ENCODE data around the gene TCF7L2.

Gene TCF7L2

DNA sequence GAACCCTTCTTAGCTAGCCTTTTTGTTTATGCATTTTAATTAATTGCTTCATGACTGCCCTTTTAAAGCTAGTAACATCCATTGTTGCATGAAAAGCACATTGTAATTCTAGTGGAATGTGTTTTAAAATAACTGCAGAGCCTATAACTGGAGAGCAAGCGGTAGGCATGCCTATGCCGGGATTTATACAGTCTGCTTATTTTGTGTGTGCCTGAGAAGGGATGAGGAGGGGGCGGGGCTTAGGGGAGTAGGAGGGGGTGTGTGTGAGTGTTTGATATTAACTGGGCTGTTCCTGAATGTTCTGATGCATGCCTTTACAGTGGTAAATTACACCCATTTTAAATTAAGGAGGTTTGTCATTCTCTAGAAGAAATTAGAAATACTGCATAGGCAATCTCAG, 208.1 kb downstream of the TCF7L2 start:
- no peak for DNase-seq

DNA sequence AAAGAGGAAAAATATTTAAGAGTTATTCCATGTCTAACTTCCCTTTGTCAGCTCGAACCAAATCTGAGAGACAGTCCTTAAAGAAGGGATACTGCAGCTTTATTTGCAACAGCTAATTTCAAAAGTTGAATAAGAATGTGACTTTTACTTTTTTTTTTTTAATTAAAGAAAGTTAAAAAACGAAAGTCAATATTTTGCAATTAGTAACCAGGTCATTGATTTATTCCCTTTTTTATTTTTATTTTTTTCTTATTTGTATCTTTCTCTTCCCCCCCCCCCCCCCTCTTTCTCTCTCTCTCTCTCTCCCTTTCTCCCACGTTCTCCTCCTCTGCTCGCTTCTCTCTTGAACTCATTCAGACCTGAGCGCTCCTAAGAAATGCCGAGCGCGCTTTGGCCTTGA, 209.5 kb downstream of the TCF7L2 start:
- no peak for DNase-seq

DNA sequence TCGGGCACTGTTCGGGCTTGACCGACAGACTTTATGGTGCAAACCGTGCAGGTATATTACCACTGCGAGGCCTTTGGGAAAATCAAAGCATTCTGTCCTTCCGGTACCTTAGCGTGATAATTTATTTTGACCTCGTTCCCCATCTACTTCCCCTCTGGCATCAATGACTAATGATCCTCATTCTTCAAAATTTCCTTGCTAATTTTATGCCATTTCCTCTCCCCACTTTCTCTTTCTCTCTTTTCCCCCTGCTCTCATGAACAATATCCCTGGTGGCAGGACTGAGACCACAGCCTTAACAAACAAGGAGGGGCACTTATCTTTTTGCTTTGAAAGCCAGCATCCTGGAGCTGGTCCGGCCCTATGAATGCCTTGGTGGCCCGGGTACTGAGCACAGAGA, 210.6 kb downstream of the TCF7L2 start:
- DNase-seq = no peak

DNA sequence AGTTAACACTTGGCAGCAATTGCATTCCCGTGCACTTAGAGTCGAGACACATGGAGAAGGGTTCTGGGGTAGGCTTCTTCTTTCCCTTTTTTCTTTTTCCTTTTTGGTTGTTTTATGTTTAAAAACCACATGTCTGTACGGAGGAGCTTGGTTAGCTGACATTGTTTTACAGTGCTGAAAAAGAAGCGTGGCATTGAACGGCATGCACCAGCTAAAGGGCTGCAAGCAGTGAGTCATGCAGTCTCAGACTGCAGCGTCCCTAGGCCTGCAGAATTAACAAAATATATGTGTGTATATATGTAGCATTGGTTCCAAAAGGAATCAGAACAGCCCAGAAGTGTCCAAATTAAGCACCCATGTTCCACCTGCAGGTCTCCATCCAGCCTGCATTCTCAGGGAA, 211.0 kb downstream of the TCF7L2 start:
- DNase-seq = no peak

DNA sequence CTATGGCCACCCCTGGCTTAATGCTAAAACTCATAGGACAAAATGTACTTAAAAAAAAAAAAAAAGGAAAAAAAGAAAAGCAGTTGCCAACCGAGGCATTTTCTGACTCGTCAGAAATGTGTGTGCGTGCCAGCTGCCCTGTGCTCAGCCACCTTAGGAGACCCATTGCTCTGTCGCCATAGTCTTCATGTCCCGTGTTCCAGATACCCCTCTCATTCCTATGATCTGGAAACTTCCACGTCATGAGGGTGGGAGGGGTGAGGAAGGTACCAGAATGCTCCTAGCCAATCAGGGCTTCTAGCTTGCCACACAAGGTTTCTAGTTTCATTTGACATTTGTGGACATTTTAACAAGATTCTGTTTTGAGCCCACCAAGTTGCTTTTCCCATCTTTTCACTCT, 212.9 kb downstream of the TCF7L2 start:
- DNase-seq = no peak

DNA sequence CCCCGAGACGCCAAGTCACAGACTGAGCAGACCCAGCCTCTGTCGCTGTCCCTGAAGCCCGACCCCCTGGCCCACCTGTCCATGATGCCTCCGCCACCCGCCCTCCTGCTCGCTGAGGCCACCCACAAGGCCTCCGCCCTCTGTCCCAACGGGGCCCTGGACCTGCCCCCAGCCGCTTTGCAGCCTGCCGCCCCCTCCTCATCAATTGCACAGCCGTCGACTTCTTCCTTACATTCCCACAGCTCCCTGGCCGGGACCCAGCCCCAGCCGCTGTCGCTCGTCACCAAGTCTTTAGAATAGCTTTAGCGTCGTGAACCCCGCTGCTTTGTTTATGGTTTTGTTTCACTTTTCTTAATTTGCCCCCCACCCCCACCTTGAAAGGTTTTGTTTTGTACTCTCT, 215.6 kb downstream of the TCF7L2 start:
- DNase-seq = no peak

DNA sequence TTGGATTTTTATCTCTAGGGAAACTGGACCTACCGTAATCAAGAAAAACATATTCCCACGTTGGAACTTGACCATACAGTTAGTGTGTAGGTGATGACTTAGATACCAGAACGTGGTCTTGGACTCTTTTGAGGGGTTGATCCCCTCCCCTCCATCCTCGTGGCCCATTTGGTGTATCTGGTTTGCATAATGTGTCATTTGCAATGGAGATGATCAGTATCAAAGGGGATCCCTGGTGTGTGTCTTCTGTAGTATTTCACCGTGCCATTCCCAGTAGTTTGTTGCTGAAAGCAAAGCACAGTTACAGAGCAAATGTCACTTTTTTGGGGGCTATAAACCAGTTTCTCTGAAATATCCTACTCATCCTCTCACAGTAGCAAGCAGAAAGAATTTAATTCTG, 217.7 kb downstream of the TCF7L2 start:
- DNase-seq = no peak

DNA sequence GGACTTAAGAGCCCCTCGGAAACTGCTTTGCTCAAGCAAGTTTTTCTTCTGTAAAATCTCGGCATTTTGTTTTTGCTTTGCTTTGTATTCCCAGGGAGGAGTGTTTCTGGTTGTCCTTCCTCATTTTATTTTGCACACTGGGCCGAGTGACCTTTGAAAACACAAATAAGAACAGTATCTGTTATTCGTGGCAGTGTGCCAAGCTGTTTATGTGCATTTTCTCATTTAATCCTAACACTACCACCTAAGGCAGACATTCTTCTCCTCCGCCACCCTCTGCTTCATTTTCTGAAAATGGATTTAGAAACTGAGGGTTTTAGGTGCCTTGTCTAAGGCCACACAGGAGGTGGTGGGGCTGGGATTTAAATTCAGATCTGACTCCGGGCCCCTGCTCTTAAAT, 218.5 kb downstream of the TCF7L2 start:
- DNase-seq = no peak

DNA sequence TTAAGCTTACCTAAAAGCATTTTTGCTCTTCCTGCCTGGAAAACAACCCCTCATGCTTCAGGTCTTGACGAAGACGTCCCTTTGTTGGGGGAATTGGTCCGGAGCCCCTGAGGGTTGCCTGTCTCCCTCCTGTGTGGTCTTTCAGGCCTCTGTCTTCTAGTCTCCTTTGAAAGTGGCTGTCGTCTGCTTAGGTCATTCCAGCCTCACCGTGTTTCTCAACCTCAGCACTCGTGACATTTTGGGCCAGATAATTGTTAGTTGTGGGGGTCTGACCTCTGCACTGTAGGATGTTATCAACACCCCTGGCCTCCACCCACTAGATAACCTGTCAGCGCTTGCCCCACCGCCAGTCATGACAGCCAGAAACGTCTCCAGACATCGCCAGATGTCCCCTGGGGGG, 219.1 kb downstream of the TCF7L2 start:
- no peak for DNase-seq

DNA sequence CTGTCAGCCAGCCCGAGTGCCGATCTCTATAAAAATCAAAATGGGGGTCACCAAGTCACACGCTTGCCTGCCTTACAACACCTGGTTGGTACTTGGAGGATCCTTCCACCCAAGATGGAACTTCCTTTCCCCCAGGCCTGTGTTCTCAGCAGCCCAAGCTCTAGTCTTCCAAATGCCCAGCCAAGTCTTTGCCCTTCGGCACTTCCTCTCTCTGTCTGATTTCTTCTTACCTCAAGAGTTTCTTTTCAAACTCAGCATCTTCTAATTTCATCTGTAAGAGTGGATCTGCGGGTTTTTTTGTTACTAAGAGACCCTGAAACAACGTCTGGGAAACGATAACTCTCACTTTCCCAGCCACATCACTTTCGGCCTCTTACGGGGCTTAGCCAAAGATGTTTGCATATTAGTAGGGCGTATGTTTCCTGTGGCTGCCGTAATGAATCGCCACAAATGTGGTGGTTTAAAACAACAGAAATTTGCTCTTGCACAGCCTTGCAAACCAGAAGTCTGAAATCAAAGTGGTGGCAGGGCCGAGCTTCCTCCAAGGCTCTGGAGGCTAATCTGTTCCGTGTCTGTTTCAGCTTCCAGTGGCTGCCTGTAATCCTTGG, 219.9 kb downstream of the TCF7L2 start:
- no peak for DNase-seq

DNA sequence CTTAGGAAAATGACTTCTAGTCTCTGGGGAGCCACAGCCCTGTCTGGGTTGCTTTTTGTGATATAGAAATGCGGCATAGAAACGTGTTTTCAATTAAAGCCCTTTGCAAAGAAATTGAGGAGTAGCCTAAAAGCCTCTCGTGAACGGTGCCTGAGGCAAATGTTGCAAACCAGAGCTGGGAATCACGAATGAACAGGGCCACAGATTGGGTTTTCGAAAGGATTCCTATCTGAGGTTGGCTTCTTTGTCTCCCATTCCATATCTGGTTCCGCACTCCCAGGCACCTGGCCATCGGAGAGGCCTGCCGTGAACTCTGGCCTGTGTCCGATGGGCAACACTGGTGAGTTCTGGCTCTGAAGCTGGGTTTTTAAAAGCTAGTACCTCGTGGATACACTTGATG, 221.6 kb downstream of the TCF7L2 start:
- no peak for DNase-seq

DNA sequence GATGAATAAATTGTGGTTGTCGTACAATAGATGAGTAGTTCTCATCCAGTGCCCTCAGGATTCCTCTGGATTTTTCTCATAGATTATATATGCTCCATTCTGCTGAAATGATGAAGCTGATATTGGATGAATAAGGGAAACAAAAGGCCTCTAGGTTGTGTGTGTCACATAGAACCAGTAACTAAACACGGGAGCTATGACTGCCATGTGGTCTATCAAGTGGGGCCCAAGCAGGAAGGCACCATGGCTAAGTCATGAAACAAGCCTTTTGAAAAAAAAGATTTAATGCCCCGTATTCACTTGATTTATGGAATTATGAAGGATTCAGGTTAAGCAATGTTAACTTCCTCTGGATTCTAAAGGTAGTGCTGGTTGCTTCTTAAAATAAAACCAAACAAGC, 225.1 kb downstream of the TCF7L2 start:
- DNase-seq = no peak

DNA sequence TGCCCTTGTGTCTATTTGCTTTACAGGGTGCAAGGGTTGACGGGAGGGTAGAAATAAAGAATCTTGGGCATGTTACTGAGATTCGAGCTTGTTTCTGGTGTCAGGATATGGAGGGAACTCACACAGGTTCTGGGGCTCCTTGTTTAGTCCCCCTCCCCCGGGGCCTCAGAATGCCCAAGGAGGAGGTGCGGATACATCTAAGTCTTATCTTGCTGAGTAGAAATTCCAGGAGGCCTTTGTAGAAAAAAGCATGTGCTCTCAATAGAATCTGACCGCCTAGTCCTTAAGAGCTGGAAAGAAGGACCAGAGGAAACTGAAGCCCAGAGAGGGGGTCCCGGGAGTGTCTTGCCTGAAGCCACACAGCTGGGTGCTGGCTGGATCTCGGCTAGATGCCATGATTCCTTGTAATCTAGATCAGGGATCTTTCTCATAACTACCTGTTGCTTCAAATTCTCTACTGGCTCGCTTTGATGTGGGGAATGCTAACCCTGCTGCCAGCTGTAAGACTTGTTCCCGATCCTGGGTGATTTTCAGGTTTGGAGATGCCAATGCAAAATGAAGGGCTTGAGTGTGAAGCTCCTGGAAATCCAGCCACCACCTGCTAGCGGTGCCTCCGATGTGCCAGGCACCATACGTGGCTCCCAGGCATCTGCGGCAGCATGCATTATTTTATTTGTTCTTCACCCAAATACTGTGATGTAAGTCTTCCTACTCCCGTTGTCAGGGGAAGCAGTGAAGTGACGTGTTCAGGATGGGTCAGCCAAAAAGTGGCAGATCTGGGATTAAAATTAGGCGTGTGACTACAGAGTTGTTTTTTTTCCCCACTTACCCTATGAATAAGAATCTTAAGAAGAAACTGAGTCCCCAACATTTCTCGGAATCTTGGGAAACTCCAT, 226.0 kb downstream of the TCF7L2 start:
- no peak for DNase-seq

DNA sequence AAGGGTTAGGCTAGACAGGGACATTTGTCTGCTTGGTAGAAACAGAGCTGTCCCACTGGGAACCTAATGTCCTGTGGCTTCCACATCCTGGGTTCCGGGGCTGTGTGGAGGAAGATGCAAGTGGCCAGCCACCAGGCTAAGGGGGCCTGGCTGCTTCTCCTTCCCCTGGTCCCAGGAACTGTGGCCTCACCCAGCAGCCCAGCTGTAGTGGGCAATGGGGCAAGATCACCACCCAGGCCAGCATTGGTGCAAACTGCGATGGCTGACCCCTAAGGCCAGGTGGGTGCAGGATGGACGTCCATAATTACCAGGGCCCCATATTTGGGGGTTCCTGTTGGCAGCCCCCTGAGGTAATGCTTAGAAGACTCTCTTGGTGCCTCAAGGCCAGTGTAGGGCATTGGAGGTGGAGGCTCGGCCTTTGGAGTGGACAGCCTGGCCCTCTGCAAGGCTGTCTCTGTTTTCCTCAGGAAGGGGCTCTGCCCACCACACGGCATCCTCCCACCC, 226.7 kb downstream of the TCF7L2 start:
- DNase-seq = no peak

DNA sequence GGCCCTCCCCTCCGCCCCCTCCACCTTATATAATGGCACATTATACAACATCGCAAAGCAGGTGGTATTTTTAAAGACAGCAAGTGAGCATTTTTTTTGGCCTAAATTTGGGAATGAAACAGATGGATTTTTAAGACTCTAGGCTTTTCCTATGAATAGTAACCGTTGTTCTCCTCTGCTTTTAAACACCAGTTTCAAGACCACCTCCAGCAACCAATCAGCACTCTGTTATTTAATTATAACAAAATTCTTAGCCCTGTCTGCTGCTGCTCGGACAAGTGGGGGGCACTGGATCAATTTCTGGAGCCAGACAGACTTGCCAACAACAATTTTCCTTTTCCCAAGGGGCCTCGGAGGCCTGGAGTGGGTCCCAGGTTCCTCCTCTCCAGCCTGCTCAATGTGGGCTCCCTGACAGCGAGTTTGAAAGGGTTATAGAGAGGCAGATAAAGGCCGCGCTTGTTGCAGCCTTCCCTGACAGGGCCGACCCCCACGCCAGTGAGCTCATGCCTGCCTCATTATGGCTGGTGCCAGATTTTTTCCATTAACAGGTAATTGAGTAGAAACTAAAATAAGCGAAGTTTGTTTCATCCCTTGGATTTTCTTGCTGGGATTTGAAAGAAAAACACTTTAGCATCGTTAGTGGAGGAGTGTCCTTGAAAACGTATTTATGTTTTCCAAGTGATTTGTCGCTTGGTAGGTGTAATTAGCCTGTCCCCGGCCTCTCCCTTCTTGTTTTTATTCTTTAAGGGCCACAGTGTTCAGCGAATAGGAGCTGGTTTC, 227.3 kb downstream of the TCF7L2 start:
- DNase-seq = no peak

DNA sequence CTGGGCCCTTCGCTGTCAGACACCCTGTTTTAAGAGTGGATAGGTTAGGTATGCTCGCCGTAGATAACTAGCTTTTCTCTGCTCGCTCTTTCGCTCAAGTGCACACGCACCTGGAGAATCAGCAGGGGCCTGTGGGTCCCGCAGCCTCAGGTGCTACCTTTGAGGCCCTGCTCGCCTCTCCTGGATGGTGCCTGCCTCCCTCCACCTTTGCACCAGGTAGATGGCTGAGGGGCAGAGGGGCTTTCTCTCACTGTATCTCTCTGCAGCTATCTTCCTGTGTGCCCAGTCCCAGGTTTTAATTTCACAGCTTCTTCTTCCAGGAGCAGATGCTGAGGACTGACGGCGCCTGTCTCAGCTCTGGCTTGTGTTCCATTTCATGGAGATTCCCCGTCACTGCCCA, 227.9 kb downstream of the TCF7L2 start:
- DNase-seq = peak; percentile 16

DNA sequence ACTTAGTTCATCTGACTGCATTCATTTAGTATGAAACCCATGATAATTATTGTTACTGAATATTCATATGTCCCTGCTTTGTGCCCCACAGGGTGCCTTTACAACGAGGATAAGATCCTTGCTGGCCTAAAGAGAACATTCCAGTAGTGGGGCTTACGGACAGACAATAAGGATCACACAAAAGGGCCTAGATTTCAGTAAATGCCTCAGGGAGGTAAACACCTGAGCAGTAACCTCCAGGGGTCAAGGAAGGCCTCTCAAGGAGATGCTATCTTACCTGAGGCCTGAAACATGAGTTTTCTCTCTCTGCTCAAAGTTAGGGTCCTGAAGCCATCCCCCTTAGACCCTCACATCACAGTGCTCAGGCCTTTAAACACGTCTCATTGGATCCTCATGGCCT, 228.7 kb downstream of the TCF7L2 start:
- DNase-seq = no peak

DNA sequence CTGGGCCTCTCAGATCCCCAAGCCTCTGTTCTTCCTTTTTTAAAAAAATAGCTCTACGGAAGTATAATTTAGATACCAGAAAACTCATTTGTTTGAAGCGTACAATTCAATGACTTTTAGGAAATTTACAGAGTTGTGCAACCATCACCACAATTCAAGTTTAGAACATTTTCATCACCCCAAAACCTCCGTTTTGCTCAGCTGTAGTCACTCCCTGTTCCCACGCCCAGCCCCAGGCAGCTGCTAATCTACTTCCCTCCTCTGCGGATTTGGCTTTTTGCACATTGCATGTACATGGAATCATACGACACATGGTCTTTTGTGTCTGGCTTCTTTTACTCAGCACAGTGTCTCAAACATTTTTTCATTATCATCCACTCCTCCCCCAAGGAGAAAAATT, 229.2 kb downstream of the TCF7L2 start:
- no peak for DNase-seq

DNA sequence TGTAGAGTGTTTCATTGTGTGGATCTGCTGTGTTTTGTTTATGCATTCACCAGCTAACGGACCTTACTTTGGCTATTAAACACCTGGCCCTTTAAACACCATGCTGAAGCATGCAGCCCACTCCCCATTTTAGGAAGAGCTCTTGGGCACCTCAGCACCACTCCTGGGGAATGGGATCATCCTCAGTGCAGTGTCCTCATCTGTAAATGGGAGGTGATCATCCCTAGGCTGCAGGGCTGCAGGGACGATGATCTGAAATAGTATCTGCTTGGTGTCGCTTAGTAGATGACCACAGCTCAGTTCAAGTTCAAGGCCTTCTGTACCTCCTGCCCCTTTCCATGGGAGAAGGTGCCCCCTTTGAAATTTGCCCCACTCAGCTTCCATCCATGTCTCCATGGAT, 229.9 kb downstream of the TCF7L2 start:
- no peak for DNase-seq

DNA sequence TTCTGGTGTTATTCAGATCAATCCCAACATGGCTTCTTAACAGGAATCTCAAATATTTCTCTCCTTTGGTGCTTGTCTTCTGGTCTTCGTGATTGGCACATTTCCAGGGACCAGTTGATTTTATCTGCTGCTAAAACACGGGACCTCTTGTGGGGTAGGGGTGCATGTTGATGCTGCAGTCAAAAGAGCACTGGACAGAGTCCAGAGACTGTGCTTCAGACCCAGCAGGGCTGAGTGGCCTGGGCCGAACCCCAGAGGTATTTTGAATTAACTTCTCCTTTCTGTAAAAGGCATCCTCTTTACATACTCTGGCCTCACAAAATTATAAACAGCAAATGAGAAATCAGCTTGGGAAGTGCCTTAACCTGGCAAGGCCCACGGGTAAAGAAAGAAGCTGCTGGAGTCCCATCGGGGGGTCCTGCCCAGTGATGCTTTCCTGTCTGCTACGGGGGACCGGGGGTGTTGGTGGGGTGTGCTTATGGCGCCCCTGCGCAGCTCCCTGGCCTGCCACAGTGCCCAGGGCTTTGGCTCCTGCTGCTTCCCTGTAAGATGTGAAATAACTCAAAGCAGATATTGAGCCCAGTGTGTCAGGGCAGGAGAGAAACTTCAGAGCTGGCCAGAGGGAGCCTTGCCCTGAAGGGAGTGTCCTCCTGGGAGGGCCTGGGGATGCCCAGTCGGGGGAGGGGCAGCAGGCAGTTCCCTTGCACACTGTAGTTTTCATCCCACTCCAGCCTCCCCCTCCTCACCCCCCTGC, 230.5 kb downstream of the TCF7L2 start:
- DNase-seq = no peak

DNA sequence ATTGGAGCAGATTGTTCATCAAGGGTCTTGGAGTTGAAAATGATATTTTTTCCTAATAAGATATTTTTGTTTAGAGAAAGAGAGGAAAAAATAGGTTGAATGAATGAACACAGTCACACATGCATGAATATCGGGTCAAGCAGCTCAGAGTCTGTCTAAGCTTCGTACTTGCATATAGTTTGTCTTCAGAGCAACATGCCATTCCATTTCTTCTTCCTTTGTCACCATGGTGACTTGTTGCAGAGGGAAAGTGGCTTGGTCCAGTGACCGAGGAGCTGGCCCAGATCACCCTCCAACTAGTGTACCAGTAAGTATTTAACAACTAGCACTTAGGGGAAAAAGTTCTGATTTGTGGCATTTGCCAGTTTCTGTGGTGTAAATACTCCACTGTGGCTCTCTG, 232.1 kb downstream of the TCF7L2 start:
- no peak for DNase-seq

DNA sequence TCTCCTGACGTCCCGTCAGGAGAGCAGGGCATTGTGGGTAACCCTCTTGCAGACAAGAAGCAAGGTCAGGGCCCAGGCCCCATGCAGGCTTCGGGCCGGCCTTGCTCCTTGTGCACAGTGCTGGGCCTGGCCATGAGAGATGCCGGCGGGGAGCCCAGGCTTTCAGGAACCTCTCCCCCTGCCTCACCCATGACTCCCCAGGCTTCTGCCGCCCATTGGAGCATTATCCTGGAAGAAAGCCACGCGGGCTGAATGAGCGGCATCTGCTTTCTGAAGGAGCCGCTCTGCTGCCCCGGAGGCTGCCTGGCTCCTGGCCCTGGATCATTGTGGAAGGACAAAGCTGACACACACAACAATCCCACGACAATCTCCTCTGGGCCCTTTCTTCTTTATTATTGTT, 233.5 kb downstream of the TCF7L2 start:
- no peak for DNase-seq

All from NCI-H510A treated with DMSO at 0.1 percent for 48 hours (cell line).